A204.1 (cell line): ENCODE measurements around the gene YKT6.
"Not testable (repeated sequence)": the region's sequence is repeated elsewhere in the genome, so short reads cannot be mapped to it uniquely, and the experiment has no call there.

Source experiments
- FAIRE-seq: peaks from 2 replicates; lab custom pipeline; 2012; peaks lifted over from hg19 to GRCh38; lab: Jason Lieb, UNC

Gene YKT6

DNA sequence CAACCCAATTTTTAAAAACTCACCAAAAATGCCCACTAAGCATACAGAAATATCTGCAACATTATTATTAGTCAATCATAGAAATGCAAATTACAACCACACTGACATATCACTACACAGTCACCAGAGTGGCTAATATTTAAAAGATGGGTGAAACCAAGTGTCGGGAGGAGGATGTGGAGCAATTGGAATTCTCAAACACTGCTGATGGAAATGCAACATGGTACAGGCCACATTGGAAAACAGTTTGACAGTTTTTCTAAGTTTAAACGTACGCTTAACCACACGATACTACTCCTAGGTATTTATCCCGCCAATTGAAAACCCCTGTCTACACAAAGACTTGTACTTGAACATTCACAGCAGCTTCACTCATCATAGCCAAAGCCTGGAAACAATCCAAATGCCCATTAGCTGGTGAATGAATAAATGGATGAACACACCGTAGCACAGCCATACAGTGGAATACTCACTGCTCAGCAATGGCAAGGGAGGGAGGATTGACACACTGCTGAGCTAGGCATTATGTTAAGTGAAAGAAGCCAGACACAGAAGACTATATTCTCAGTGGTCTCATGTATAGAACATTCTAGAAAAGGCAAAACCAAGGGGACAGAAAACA is 27.9 kb upstream of the YKT6 start:
- no peak for FAIRE-seq

DNA sequence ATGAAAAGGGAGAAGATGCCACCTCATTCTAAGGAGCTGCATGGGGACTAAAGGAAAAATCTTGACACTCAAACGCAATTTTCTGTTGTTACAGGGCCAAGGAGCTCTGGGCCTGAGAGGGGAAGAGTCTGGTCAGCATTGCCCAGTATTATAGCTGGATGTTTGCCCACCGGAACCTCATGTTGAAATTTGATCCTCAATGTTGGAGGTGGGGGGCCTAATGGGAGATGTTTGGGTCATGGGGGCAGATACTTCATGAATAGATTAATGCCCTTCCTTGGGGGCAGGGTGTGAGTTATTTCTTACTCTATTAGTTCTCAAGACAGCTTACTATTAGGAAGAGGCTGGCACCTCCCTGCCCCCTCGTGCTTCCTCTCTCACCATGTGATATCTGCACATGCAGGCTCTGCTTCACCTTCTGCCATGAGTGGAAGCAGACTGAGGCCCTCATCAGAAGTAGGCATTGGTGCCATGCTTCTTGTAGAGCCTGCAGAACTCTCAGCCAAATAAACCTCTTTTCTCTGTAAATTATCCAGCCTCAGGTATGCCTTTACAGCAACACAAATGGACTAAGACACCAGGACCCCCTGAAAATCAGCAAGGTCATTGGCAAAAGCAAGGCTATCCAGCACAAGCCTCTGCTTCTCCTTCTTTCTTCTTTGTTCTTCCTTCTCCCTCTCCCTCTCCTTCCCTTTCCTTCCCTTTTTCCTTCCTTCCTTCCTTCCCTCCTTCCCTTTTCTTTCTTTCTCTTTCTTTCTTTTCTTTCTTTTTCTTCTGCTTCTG is 26.7 kb upstream of the YKT6 start:
- FAIRE-seq = no peak

DNA sequence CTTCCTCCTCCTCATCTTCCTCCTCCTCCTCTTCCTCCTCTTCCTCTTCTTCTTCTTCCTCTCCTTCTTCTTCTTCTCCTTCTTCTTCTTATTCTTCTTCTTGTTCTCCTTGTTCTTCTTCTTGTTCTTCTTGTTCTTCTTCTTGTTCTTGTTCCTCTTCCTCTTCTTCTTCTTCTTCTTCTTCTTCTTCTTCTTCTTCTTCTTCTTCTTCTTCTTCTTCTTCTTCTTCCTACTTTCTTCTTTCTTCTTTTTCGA is 26.2 kb upstream of the YKT6 start:
- FAIRE-seq = not testable (repeated sequence)

DNA sequence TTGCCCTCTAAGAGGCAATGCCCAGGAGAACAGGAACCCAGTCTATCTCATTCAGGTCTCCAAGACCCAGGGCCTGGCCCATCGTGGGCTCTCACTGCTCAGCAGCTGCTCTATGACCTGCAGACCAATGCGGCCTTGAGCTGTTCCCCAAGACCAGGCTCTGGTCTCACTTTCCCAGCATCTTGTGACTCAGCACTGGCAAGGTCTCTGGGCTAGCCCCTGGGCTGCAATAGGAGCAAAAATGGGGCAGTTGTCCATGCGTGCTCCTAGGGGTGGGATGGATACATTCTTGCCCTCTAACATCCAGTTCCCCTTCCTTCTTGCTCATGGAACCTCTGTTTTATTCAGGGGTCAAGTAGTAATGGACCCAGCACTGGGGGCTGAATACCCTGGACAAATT is 25.0 kb upstream of the YKT6 start:
- FAIRE-seq = no peak

DNA sequence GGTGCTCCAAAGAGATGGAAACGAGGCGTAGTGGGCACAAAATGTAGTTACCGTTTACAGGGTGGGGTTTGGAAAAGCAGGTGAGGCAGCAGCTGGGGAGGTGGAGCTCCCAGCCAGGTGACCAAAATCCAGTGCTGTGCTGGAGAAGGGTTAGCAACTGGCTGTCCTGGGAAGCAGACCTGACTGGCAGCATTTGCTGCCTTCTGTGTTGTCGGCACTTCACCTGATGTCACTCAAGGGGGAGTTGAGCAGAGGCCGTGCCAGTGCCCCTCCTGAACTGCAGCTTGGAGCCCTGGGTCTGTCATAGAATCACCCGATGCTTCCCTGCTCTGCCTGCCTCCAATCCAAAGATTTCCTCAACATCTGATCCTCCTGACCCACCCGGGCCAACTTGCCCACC is 24.3 kb upstream of the YKT6 start:
- no peak for FAIRE-seq

DNA sequence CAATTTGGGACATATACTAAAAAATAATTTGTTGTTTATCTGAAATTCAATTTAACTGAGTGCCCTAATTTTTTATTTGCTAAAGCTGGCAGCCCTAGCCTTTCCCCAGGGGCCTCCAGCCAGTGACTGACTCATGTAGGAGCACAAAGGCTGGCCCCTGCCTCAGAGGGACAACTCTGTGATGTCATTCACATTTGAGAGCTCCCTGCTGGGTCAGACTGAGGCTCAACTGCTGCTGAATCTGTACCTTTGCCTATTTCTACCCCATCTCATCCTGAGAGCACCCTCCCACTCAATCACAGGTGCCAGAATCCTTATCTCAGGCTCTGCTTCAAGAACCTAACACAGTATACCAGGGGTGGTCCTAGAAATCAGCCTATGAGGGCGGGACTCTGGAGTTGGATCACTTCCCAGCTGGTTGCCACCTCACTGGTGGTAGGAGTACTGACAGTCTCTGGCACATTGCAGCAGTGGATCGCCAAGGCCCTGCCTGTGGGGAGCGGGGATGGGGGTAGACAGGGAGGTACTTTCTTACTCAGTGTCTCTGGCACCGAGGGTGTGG is 23.1 kb upstream of the YKT6 start:
- no peak for FAIRE-seq

DNA sequence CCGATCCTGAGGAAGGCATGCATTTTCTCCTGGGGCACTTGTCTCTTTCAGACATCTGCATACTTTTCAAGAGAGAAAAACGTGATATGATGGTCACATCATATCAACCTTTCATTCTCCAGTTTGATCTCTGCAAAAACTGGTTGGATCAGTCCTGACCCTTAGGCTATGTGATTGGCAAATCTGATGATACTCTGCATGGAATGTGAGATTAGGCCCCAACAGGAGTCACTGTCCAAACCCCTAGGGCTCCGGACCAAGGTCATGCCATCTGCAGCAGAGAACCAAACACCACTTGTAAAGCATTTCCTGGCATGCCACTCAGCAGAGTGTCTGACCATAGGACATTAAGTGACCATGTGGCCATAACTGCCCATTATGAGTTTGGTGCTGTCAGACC is 20.1 kb upstream of the YKT6 start:
- no peak for FAIRE-seq

DNA sequence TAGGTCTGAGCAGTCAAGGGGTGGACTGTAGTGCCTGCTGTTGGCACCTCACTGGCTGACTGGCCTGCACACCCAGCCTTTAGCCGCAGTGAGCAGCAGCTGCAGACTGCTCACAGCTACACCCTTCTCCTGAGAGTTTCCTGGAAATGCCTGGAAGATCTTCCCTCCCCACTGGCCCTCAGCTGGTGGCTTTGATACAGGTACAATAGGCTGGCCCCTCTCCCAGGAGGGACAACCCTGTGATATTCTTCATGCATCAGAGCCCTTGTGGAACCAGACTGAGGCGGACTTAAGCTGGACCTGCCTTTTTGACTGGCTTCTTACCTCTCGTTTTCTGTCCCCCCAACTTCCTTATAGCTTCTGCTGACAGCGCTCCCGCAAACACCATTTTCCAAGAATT is 18.0 kb upstream of the YKT6 start:
- FAIRE-seq = no peak

DNA sequence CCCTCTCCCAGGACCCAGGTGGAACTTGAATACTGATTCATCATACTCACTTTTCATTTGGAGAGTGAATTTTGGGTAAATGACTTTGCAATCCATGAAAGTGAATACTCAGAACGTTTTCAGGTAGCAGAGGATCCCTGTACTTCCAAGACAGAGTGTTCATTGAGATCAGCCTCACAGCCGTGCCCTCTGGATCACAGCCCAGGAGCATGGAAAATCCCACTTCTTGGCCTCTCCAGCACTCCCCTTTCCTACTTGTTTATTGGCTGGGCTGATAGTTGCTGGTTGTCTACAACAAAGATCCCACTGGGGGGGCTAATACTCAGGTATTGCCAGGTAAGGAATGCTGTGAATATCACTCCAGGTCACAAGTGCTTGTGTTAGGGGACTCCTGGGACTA is 17.4 kb upstream of the YKT6 start:
- FAIRE-seq = no peak

DNA sequence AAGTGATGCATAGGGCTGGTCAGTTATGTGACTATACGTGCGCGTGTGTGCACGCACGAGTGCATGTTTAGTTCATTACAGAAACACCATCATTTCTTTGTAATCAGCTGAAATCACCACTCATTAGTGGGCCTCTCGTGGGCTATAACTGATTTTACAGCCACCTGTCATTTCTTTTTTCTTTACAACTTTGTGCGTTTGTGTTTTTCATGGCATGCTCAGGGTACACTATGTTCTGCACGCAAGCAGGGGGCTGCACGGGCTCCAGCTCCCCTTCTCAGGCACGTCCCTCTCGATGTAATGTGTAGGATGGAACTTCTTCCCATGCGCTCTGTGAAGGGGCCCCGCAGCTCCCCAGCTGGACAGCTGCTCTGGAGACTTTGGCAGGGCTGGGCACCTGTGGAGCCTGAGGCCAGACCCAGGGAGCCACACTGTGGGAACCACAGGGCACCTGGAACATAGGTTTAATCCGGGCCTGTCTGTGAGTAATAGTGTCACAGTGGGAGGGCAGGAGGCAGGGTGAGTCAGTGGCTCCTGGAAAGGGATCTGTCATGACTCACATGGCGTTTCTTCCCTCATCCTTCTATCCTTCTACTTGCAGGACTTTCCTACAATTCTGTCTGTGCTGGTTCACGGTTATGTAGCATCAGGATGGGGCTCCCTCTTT is 16.4 kb upstream of the YKT6 start:
- no peak for FAIRE-seq

DNA sequence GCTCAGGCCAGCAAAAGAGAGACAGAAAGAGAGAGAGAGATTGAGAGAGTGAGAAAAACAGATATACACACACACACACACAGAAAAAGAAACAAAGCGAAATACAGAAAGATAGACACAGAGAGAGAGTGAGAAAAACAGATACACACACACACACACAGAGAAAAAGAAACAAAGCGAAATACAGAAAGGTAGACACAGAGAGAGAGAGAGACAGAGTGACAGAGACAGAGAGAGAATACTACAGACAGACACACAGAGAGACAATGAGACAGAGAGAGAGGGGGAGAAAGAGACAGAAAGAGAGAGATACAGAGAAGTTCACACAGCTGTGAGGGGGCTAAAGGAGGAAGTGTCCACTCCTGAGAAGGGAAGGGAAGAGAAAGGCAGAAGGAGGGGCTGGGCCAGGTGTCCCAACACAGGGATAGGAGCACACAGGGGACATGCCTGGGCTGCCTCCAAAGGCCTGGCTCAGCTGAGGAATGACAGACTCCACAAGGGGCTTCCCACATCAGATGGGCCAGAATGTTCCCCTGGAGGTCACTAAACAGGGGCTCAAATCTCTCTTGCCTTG is 15.8 kb upstream of the YKT6 start:
- no peak for FAIRE-seq

DNA sequence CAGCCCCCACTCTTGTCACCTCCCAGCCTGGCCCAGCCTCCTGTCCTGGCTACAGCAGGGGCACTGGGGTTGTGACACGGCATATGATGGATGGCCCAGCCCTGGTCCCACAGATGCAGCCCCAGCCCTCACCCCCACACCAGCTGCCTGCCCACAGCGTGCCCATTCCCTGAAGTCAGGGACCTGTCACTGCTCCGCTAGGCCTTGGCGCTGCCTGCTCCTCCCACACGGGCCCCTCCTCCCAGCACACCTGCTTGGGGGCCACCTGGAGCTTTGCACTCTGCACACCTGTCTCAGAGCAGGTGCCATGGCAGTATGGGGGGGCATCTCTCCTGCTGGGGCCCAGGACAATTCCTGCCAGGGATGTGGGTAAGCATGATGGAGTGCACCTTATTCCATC is 15.0 kb upstream of the YKT6 start:
- FAIRE-seq = no peak

DNA sequence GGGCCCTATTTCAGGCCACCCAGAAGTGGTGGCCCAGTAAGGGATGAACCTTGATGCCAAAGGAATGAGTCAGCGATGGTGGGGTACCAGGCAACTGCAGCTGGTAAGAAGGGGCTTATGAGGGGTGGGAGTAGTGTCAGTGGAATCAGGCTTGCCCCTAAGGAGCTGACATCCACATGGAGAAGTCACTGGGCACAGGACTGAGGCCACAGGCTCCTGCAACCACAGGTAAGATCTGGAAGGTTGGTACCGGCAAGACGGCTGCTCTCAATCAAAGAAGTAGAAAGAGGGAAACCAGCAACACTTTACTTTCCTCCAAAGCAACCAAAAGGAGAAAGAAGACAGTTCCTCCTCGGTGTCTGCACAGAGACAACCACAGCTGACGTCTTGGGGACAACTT is 14.0 kb upstream of the YKT6 start:
- no peak for FAIRE-seq

DNA sequence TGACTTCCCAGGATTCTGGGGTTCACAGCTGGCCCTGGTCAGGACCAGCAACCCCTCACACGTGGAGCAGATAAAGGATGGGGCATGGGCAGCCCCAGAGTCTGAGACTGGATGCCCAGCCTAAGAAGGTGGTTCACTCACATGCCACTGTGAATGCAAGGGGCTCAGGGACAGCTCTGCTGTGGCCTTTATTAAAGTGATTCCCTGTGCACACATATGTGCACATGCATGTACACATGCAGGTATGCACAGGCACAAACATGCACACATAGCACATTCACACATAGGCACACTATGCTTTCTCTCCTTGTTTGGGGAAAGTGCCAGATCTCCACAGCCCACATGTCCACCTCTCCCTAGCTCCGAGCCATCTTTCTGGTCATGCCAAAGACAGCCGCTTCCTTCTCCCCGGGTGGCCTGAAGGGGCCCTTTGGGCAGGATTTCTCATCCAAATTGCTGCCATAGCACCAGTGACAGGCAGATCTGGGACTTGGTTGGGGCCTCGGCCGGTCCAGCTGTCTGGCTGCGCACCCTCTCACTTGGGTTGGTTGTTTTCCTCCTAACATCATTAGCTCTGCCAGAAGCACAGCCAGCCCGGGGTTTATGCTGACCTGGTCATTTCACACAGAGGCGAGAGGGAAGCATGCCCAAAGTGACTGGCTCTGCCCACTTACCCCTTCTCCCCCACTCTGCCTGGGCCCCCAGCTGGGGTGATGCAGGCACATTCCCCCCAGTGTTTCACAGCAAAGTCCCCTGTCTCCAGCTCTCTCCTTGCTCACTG is 13.0 kb upstream of the YKT6 start:
- FAIRE-seq = no peak

DNA sequence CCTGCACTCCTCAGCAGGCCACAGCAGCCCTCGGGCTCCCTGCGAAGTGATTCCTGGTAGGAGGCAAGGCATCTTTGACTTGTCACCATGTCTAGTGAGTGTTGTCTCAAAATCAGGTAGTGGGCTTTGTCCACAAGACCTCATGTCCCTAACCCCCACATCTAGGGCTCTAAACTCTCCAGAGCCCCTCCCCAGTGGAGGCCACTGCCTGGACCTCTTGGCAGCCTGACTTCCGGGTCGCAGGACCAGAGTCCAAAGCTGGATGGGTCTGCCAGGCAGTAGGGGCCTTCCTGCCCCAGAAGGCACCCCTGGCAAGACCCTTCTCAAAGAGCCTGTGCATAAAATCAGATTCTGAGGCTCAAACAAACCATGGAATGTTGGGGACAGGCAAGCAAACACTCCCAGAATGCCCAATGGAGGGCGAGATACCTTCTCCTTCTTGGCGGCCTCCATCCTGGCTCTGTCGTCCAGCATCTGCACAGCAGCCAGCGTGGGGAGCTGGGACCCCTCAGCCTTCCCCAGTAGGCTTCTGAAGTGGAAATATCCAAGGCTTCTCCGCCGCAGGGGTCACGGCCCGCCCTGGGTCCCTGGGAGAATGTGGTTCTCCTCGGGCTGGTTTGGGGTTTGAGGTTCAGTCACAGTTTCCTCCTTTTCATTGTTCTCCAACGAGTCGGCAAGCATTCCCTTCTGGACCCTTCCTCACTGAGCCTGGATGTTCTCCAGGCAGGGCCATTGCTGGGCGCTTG is 12.1 kb upstream of the YKT6 start:
- FAIRE-seq = no peak

DNA sequence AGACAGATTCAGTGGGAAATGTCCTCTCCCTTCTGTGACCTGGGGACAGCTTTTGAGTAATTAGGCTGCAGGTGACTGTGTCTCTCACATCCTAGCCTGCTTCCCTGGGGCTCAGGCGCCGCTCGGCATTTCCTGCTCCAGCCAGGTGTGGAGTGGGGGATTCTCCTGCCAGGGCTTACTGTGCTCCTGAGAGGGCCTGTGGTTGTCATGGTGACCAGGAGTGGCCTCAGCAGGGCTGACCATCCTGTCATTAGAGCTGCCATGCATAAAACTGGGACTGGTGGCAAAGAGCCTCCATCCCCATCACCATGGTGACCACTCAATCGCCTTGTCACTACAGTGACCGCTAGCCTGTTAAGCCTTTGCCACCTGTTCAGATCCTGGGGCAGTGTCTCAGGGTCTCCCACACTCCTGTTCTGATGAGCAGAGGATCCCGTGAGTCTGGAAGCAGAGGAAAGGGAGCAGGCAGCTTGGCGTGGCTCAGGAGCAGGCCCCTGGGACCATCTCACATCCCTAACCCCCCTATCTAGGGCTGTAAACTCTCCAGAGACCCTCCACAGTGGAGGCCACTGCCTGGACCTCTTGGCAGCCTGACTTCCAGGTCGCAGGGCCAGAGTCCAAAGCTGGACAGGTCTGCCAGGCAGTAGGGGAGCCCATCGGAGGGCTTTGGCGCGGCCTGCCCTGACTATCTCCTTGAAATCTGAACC is 11.3 kb upstream of the YKT6 start, which contains the start of gene GCK:
Gene GCK (minus strand): TSS at position 154 of the 707 bp plus-strand sequence. CDS start 486 bp downstream, outside the sequence.
- no peak for FAIRE-seq

DNA sequence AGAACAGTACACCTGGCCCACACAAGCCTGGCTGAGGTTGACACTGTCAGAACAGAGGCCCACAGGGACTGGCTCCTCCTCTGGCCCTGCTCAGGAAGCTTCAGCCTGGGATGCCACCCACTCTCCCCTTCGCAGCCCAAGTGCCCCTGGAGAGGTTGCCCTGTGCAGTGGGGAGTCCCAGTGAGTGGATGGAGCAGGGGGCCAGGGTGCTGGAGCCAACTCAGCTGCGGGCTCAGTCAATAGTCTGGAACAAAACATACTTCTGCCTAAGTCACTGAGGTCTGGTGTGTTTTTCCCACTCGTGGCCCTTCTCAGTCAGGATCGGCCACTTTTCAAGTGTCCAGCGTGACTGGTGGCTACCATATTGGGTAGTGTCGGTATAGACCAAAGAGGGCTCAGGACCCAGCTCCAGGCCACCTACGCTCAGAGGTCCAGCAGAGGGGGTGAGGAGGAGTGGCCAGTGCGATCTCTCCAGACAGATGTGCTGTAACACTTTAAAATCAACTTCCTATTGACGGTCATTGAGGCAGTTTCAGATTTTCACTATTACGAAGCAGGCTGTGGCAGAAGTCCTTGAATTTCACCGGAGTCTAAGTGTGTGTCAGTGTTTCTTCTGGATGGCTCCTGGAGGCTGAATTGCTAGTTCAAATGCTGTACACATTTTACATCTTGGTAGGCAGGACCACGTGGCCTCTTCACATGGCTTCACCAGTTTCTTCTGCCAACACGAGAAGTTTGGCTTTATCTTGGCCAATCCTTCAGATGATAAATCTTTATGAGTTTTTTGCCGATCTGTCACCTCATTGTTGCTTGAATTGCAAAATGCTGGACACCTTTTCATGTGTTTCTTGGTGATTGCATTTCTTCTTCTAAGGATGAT is 10.5 kb upstream of the YKT6 start:
- FAIRE-seq = no peak

DNA sequence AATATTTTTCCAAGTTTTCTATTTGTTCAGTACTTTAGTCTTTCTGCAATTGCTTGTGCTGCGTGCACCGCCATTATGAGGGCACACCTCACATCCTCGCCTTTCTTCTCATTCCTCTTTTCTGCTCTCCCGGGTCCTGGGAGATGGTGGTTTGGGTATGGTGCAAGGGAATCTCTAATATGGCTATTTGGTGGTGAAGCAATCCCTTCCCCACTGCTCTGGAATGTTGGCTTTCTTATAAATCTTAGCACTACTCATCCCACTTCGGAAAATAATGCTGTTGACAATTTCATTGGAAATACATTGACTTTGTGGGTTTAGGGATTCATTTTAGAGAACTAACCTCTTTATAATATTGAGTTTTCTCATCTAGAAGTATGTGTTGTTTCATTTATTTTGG is 9.6 kb upstream of the YKT6 start:
- FAIRE-seq = no peak

DNA sequence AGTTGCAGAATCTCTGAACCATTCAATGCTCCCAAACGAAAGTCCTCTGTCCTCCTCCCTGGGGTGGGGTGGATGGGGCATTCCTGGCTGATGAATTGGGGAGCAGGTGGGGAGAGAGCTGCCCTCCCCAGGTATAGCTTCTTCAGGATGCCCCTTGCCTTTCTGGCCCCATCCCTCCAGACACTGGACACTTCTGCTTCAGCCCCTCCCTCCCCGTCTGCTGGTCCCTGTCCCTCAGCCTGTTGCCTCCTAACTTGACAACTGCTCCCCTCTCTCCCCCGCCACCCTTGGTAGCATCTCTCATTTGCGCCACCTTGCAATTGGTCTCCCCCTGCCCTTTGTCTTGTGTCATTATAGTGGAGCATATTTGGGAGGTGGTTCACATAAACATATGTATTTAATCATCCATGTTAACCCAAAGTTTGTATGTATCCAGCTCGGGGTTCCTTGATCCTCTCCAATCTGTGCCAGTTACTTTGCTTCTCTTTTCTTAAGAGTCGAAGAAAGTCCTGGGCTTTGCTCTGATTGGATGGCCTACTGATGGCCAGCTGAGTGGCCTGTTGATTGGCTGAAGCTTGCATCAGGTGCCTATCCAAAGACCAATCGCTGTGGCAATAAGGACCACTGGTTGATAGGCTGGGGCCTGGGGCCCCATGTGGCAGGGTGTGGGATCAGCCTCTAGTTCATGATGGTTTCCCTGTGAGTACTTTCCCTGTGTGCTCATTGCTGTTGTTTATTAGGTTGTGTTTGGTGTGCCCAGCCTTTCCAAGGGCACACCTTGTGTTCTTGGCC is 7.6 kb upstream of the YKT6 start:
- FAIRE-seq = no peak
